NT2/D1 (cell line): Measurements from ENCODE around the gene TBL3.

Experiments used
- YY1 ChIP-seq: IDR thresholded peaks from 2 replicates; pipeline ENCODE4 v1.6.1; 2011; ENCODE audit not compliant: insufficient read length, insufficient read depth
- ZNF274 ChIP-seq: IDR thresholded peaks from 2 replicates; pipeline ENCODE4 v1.6.1; 2011; ENCODE audit warnings: mild to moderate bottlenecking, low read depth, low read length

DNA sequence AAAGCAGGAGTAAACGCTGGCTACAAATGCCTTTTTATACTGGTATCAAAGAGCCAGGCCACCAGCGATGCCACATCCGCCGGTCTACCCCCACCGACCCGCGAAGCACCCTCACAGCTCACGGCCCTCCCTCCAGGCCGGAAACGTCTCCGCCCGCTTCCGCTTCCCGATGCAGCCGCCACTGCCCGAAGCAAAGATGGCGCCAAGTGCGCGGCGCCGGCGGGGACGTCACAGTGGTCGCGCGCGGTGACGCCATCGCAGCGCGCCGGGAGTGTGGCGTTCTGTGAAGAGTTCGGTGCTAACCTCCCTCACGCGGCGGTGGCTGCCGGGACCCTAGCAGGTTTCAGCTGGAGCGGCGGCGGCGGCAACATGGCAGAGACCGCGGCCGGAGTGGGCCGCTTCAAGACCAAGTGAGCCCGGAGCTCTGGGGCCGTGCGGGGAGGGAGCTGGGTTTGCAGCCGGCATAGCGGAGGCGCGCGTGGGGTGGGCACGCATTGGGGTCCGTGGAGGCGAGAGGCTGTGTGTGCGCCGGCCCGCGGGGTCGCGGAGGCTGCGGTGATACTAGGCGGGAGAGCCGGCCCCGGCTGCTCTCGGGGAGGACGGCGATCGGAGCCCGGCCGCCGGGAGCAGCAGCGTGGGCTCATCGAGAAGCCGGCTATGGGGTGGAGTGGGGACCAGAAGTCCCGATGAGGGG, at the start of gene TBL3:
- TF ChIP-seq ZNF274 (no peak), YY1 (peak; percentile 99)
